ENCODE results near the gene WNT2.

- TF ChIP-seq POLR2AphosphoS5 (IDR thresholded peaks at IDR 0.05; ENCODE audit: low read depth, low read length): no peak
- no peak for TF ChIP-seq REST (IDR thresholded peaks at IDR 0.05; ENCODE audit: insufficient read depth in 1 of 2, low read depth in 2 of 2, low read length in 2 of 2)
- no peak for TF ChIP-seq FOXP2 (optimal IDR thresholded peaks at IDR 0.05; ENCODE audit: borderline replicate concordance, extremely low read depth, extremely low read length, insufficient read depth)
- TF ChIP-seq TAF1 (IDR thresholded peaks at IDR 0.05; ENCODE audit: borderline replicate concordance, insufficient read depth, low read length): no peak
- TF ChIP-seq SIN3A (IDR thresholded peaks at IDR 0.05; ENCODE audit: borderline replicate concordance, insufficient read depth, low read length): no peak
Measured at GRCh38 chr7:117250245-117250644, 72.6 kb downstream of the WNT2 start.

Data from PFSK-1 (cell line).